Activated B cell treated with CpG ODN at 0.5 μM for 24 hours (primary cell): ENCODE data around the gene LYPD5. TPM values are rescaled to one million over a fixed set of nuclear protein-coding genes. Genes with fewer than 3 reads are reported as not detected.

Source experiments
- ATAC-seq: fragments of 200-7000 bp; cut with Tn5 transposase; one replicate; pipeline ENCODE4 v1.10.0; 2021; ENCODE audit warnings: low read depth, mild to moderate bottlenecking, moderate library complexity
- CTCF ChIA-PET: fragments of 350-600 bp; sonication (Branson Sonifier 250); formaldehyde crosslinking; loops from one replicate; lab custom pipeline; 2021; ENCODE audit warnings: antibody characterized with exemption; lab: Charles Lee
- POLR2A ChIA-PET: fragments of 350-600 bp; sonication (Branson Sonifier 250); formaldehyde crosslinking; loops from one replicate; lab custom pipeline; 2021; ENCODE audit warnings: antibody characterized with exemption; lab: Charles Lee
- DNase-seq: peaks from one replicate; pipeline ENCODE4 v3.0.0; 2022
- H3K27ac Mint-ChIP-seq: one replicate; pipeline ENCODE4 v1.8.0; 2020; ENCODE audit warnings: mixed read lengths
- H3K27me3 Mint-ChIP-seq: one replicate; pipeline ENCODE4 v1.8.0; 2021; ENCODE audit warnings: mixed read lengths
- H3K36me3 Mint-ChIP-seq: one replicate; pipeline ENCODE4 v1.8.0; 2021; ENCODE audit warnings: low read depth, mixed read lengths
- H3K4me1 Mint-ChIP-seq: one replicate; pipeline ENCODE4 v1.8.0; 2021; ENCODE audit warnings: mixed read lengths
- H3K4me3 Mint-ChIP-seq: one replicate; pipeline ENCODE4 v1.8.0; 2020; ENCODE audit warnings: mild to moderate bottlenecking, mixed read lengths
- H3K9me3 Mint-ChIP-seq: one replicate; pipeline ENCODE4 v1.8.0; 2020; ENCODE audit warnings: mixed read lengths
- CTCF ChIP-seq: fragments of 200-600 bp; IDR thresholded peaks from one replicate; pipeline ENCODE4 v1.8.0; 2022; ENCODE audit warnings: antibody characterized with exemption, mild to moderate bottlenecking
- intact Hi-C: fragments of 100-400 bp; cut with micrococcal nuclease; formaldehyde crosslinking; loops from one replicate; pipeline ENCODE4 v1.15.1; 2024
- total RNA-seq: library from RNA; stranded (reverse); gene quantifications from 2 replicates; pipeline ENCODE4 v1.2.3, GENCODE V29; 2022

The LYPD5 gene
- total RNA-seq, 1 donor from 2014 or later, result 0.44 TPM

GRCh38 chr19:43797556-43797955 lies 4.7 kb downstream of the LYPD5 start:
- intact Hi-C loops, result no loop called here
- no peak overlapping the region for H3K4me3 Mint-ChIP-seq
- no peak for ATAC-seq
- ChIA-PET CTCF (no interaction called here), POLR2A (no interaction called here)
- no peak for DNase-seq
- peaks cover 3% of the 10 kb centered on the region for H3K9me3 Mint-ChIP-seq
- H3K27me3 Mint-ChIP-seq, result peaks cover 34% of the 10 kb centered on the region
- no peaks in the 10 kb centered on the region for H3K36me3 Mint-ChIP-seq
- H3K27ac Mint-ChIP-seq, result no peak overlapping the region
- peaks cover 15% of the 10 kb centered on the region for H3K4me1 Mint-ChIP-seq
- TF ChIP-seq CTCF, result no peak

GRCh38 chr19:43797118-43797517 lies 5.1 kb downstream of the LYPD5 start:
- Mint-ChIP-seq H3K36me3 (no peaks in the 10 kb centered on the region), H3K4me3 (no peak overlapping the region), H3K27ac (no peak overlapping the region), H3K4me1 (peaks cover 15% of the 10 kb centered on the region), H3K27me3 (peaks cover 34% of the 10 kb centered on the region), H3K9me3 (peaks cover 3% of the 10 kb centered on the region)
- ATAC-seq (no peak), DNase-seq (no peak)
- POLR2A ChIA-PET, result interaction anchor here (0.5 kb wide), 1 partner anchor 38 kb away, joined by 3 read pairs; no protein-coding TSS in a partner anchor
- intact Hi-C loops, result no loop called here
- CTCF ChIA-PET, result interaction anchor here (1.8 kb wide), 1 partner anchor 12 kb away, joined by 5 read pairs; no protein-coding TSS in a partner anchor
- no peak for TF ChIP-seq CTCF

- H3K27me3 Mint-ChIP-seq, result peaks cover 12% of the 10 kb centered on the region
- ATAC-seq (no peak), DNase-seq (no peak)
- no peaks in the 10 kb centered on the region for H3K9me3 Mint-ChIP-seq
- H3K4me1 Mint-ChIP-seq, result peaks cover 4% of the 10 kb centered on the region
- POLR2A ChIA-PET, result interaction anchor here (1.4 to 1.5 kb wide), 2 partner anchors 10 to 12 kb away, joined by 3 read pairs; partner anchors contain the start of gene KCNN4
- no peak for TF ChIP-seq CTCF
- CTCF ChIA-PET, result no interaction called here
- H3K4me3 Mint-ChIP-seq, result no peak overlapping the region
- intact Hi-C loops, result no loop called here
- no peaks in the 10 kb centered on the region for H3K36me3 Mint-ChIP-seq
- H3K27ac Mint-ChIP-seq, result no peak overlapping the region
Observed at GRCh38 chr19:43790587-43790986, 11.7 kb downstream of the LYPD5 start.

- peaks cover 17% of the 10 kb centered on the region for H3K4me1 Mint-ChIP-seq
- POLR2A ChIA-PET, result interaction anchor here (0.6 to 1.4 kb wide), 3 partner anchors 10 to 264 kb away, joined by 3 read pairs; no protein-coding TSS in a partner anchor
- H3K27me3 Mint-ChIP-seq, result peaks cover 6% of the 10 kb centered on the region
- DNase-seq (no peak), ATAC-seq (no peak)
- CTCF ChIA-PET, result no interaction called here
- H3K36me3 Mint-ChIP-seq, result no peaks in the 10 kb centered on the region
- TF ChIP-seq CTCF, result no peak
- H3K27ac Mint-ChIP-seq, result peak overlapping the region; percentile 27
- intact Hi-C loops, result loop anchor here (10.0 kb wide), 3 partner anchors 194 to 344 kb away; partner anchors contain the start of genes IRGQ and ZNF576
- H3K9me3 Mint-ChIP-seq, result no peaks in the 10 kb centered on the region
- H3K4me3 Mint-ChIP-seq, result no peak overlapping the region
Observed at GRCh38 chr19:43789029-43789428, 13.2 kb downstream of the LYPD5 start.

GRCh38 chr19:43786665-43787064 lies 15.6 kb downstream of the LYPD5 start:
- CTCF ChIA-PET, result interaction anchor here (1.2 to 2.1 kb wide), 3 partner anchors 21 to 42 kb away, joined by 3 to 13 read pairs (median 4); no protein-coding TSS in a partner anchor
- H3K9me3 Mint-ChIP-seq, result no peaks in the 10 kb centered on the region
- H3K27me3 Mint-ChIP-seq, result no peaks in the 10 kb centered on the region
- peaks cover 41% of the 10 kb centered on the region for H3K4me1 Mint-ChIP-seq
- no peaks in the 10 kb centered on the region for H3K36me3 Mint-ChIP-seq
- no peak overlapping the region for H3K4me3 Mint-ChIP-seq
- intact Hi-C loops, result loop anchor here (10.0 kb wide), 3 partner anchors 192 to 342 kb away; partner anchors contain the start of genes IRGQ and ZNF576
- DNase-seq, result no peak
- TF ChIP-seq CTCF, result no peak
- no peak for ATAC-seq
- POLR2A ChIA-PET, result interaction anchor here (1.4 kb wide), 1 partner anchor 33 kb away, joined by 3 read pairs; the partner anchor contains the start of gene SMG9
- H3K27ac Mint-ChIP-seq, result no peak overlapping the region
